ENCODE measurements around the gene KLK12. TPM values are rescaled to one million over a fixed set of nuclear protein-coding genes. Genes with fewer than 3 reads are reported as not detected.

KLK12 gene
- total and polyA plus RNA-seq, 2 donors (not counting 1 experiment from before 2014, with no cell fraction given): not detected

DNA sequence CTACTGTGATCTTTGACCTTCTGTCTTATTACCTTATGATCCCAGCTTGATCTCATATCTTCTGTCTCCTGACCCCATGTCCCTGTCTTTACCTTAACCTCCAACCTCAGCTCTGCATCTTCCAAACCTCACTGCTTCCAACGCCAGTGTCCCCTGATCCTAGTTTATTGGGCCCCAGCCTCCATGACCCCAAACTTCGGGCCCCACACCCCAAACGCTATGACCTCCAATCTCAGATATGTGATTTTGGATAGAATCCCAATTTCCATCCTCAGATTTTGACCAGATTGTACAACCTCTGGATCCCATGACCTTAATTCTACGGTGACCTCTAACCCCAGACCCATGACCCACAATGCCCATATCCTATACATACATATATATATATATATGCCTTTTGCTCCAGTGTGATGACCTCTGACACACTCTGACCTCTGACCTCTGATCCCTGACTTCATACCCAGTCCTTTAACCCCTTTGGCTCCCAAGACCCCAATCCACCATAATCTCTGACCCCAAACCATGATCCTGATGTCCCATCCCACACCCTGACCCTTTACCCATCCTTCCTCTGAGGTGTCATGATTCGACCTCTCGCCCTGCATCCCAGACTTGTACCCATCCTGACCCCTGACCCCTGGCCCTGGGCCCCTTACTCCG is 3.5 kb downstream of the KLK12 start:
- Histone ChIP-seq H3K9me3 (ENCODE audit: control insufficient read depth, insufficient read depth, low read depth, low read length) (no peaks in the 10 kb centered on the region), H3K4me3 (replicated peaks in 1 of 4; ENCODE audit: control extremely low read depth in 1 of 4, insufficient read depth in 1 of 4, low read depth in 3 of 4, low read length in 4 of 4) (no peak overlapping the region), H3K4me1 (ENCODE audit: control insufficient read depth, extremely low read depth, insufficient read depth, low read length) (no peaks in the 10 kb centered on the region), H3K79me2 (ENCODE audit: control insufficient read depth, insufficient read depth, low read length) (no peaks in the 10 kb centered on the region), H2AFZ (ENCODE audit: low read length) (no peak overlapping the region), H4K20me1 (ENCODE audit: control insufficient read depth, extremely low read depth, insufficient read depth, low read length) (no peaks in the 10 kb centered on the region), H3K36me3 (ENCODE audit: control insufficient read depth, insufficient read depth, low read length) (no peaks in the 10 kb centered on the region), H3K4me2 (ENCODE audit: extremely low read depth, insufficient read depth, low read length) (no peak overlapping the region), H3K9ac (ENCODE audit: insufficient read depth, low read length) (no peak overlapping the region), H3K27ac (ENCODE audit: insufficient read depth, low read length) (no peak overlapping the region), H3K27me3 (ENCODE audit: control insufficient read depth, insufficient read depth, low read length) (no peaks in the 10 kb centered on the region)
- TF ChIP-seq, protein P1, sequence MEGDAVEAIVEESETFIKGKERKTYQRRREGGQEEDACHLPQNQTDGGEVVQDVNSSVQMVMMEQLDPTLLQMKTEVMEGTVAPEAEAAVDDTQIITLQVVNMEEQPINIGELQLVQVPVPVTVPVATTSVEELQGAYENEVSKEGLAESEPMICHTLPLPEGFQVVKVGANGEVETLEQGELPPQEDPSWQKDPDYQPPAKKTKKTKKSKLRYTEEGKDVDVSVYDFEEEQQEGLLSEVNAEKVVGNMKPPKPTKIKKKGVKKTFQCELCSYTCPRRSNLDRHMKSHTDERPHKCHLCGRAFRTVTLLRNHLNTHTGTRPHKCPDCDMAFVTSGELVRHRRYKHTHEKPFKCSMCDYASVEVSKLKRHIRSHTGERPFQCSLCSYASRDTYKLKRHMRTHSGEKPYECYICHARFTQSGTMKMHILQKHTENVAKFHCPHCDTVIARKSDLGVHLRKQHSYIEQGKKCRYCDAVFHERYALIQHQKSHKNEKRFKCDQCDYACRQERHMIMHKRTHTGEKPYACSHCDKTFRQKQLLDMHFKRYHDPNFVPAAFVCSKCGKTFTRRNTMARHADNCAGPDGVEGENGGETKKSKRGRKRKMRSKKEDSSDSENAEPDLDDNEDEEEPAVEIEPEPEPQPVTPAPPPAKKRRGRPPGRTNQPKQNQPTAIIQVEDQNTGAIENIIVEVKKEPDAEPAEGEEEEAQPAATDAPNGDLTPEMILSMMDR (conservative IDR thresholded peaks at IDR 0.05 in 1 of 2, IDR thresholded peaks at IDR 0.05 in 1 of 2; ENCODE audit: low read depth in 1 of 2, low read length in 2 of 2): no peak
- no peak for TF ChIP-seq EZH2 (IDR thresholded peaks at IDR 0.05; ENCODE audit: low read length, missing control alignments)
- DNase-seq (ENCODE audit: low read depth in 2 of 2): no peak

DNA sequence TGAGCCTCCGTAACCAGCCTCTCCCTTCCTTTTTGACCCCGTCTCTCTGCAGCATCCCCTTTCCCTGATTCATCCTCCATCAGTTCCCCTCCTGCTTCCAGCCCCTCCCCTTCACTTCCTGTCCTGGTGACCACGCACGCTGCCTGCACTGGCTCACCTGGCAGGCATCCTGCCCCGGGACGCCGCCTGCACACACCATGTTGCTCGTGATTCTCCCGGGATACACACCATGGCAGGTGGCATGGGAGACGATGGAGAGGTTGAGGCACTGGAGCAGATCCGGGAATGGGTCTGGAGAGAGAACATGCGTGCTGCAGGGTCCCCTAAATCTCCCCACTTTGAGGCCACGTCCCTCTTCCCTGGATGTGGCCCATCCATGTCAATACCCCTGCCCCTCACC is 4.2 kb downstream of the KLK12 start:
- H3K27me3 ChIP-seq (ENCODE audit: control insufficient read depth, insufficient read depth, low read length): no peaks in the 10 kb centered on the region

DNA sequence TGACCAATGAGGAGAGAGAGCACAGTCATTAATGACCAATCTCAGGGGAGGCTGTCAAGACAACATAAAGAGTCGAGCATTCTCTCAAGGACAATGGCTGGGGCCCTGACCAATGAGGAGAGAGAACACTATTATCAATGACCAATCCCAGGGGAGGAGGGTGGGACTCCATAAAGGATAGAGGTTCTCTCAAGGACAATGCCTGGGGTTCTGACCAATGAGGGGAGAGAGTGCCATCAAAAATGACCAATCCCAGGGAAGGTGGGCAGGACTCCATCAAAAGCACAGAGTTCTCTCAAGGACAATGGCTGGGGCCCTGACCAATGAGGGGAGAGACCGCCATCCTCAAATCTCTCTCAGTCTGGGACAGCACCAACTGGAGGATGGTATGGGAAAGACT is 5.1 kb downstream of the KLK12 start:
- Histone ChIP-seq H2AFZ (ENCODE audit: low read length) (no peak overlapping the region), H3K27me3 (ENCODE audit: control insufficient read depth, insufficient read depth, low read length) (no peaks in the 10 kb centered on the region), H3K79me2 (ENCODE audit: control insufficient read depth, insufficient read depth, low read length) (no peaks in the 10 kb centered on the region), H3K27ac (ENCODE audit: insufficient read depth, low read length) (no peak overlapping the region), H3K9ac (ENCODE audit: insufficient read depth, low read length) (no peak overlapping the region), H4K20me1 (ENCODE audit: control insufficient read depth, extremely low read depth, insufficient read depth, low read length) (no peaks in the 10 kb centered on the region), H3K36me3 (ENCODE audit: control insufficient read depth, insufficient read depth, low read length) (no peaks in the 10 kb centered on the region), H3K9me3 (ENCODE audit: control insufficient read depth, insufficient read depth, low read depth, low read length) (no peaks in the 10 kb centered on the region), H3K4me3 (replicated peaks in 1 of 4; ENCODE audit: control extremely low read depth in 1 of 4, insufficient read depth in 1 of 4, low read depth in 3 of 4, low read length in 4 of 4) (no peak overlapping the region), H3K4me2 (ENCODE audit: extremely low read depth, insufficient read depth, low read length) (no peak overlapping the region), H3K4me1 (ENCODE audit: control insufficient read depth, extremely low read depth, insufficient read depth, low read length) (no peaks in the 10 kb centered on the region)
- DNase-seq (ENCODE audit: low read depth in 2 of 2): no peak
- TF ChIP-seq, protein P1 (conservative IDR thresholded peaks at IDR 0.05 in 1 of 2, IDR thresholded peaks at IDR 0.05 in 1 of 2; ENCODE audit: low read depth in 1 of 2, low read length in 2 of 2): no peak
- TF ChIP-seq EZH2 (IDR thresholded peaks at IDR 0.05; ENCODE audit: low read length, missing control alignments): no peak

More for the DNA sequence above, 4.2 kb downstream of the KLK12 start:
- Histone ChIP-seq H4K20me1 (ENCODE audit: control insufficient read depth, extremely low read depth, insufficient read depth, low read length) (no peaks in the 10 kb centered on the region), H2AFZ (ENCODE audit: low read length) (no peak overlapping the region), H3K79me2 (ENCODE audit: control insufficient read depth, insufficient read depth, low read length) (no peaks in the 10 kb centered on the region), H3K9ac (ENCODE audit: insufficient read depth, low read length) (no peak overlapping the region), H3K4me1 (ENCODE audit: control insufficient read depth, extremely low read depth, insufficient read depth, low read length) (no peaks in the 10 kb centered on the region), H3K4me3 (replicated peaks in 1 of 4; ENCODE audit: control extremely low read depth in 1 of 4, insufficient read depth in 1 of 4, low read depth in 3 of 4, low read length in 4 of 4) (no peak overlapping the region), H3K27ac (ENCODE audit: insufficient read depth, low read length) (no peak overlapping the region), H3K9me3 (ENCODE audit: control insufficient read depth, insufficient read depth, low read depth, low read length) (no peaks in the 10 kb centered on the region), H3K4me2 (ENCODE audit: extremely low read depth, insufficient read depth, low read length) (no peak overlapping the region), H3K36me3 (ENCODE audit: control insufficient read depth, insufficient read depth, low read length) (no peaks in the 10 kb centered on the region)
- DNase-seq (ENCODE audit: low read depth in 2 of 2): no peak
- TF ChIP-seq, protein P1 (conservative IDR thresholded peaks at IDR 0.05 in 1 of 2, IDR thresholded peaks at IDR 0.05 in 1 of 2; ENCODE audit: low read depth in 1 of 2, low read length in 2 of 2): no peak
- no peak for TF ChIP-seq EZH2 (IDR thresholded peaks at IDR 0.05; ENCODE audit: low read length, missing control alignments)

Measured in fibroblast of lung (primary cell).